HEK293 (cell line): ENCODE data around the gene PPM1L.

ENCODE experiments used
- CTCF ChIA-PET: fragments of 350-600 bp; formaldehyde crosslinking; extraction: SDS; loops from one replicate; lab custom pipeline; 2021; ENCODE audit warnings: antibody characterized with exemption; lab: Yijun Ruan, JAX
- POLR2A ChIA-PET: fragments of 300-600 bp; formaldehyde crosslinking; extraction: SDS; loops from one replicate; lab custom pipeline; 2020; ENCODE audit warnings: antibody characterized with exemption, inconsistent platforms; lab: Yijun Ruan, JAX
- H3K27ac ChIP-seq: fragments of 200-500 bp; sonication (Bioruptor generic); 2 replicates; pipeline ENCODE4 v1.5.1; 2014; ENCODE audit warnings: low read depth, low read length, control low read depth, inconsistent platforms; ENCODE audit errors: extremely low read depth
- H3K36me3 ChIP-seq, 2 experiments: fragments of 200-500 bp in 1 of 2; sonication (Bioruptor generic) in 1 of 2; 1 replicate in 1 of 2; 2 replicates in 1 of 2; pipeline ENCODE4 v1.5.1; 2014 to 2017; ENCODE audit warnings: inconsistent platforms in 2 of 2, low read length in 2 of 2; ENCODE audit not compliant: control insufficient read depth in 2 of 2, insufficient read depth in 1 of 2
- H3K4me1 ChIP-seq: fragments of 200-500 bp; sonication (Bioruptor generic); 2 replicates; pipeline ENCODE4 v1.5.1; 2014; ENCODE audit warnings: mild to moderate bottlenecking, low read length, inconsistent platforms; ENCODE audit not compliant: control insufficient read depth, insufficient read depth
- H3K4me3 ChIP-seq: 2 replicates; pipeline ENCODE4 v1.5.1; 2011; ENCODE audit warnings: low read depth, mild to moderate bottlenecking, control low read depth, low read length, moderate library complexity
- H3K9me3 ChIP-seq: fragments of 200-500 bp; sonication (Bioruptor generic); 2 replicates; pipeline ENCODE4 v1.5.1; 2014; ENCODE audit warnings: low read depth, low read length, inconsistent platforms; ENCODE audit not compliant: control insufficient read depth, insufficient read depth
- AEBP2 ChIP-seq: fragments of 450-650 bp; formaldehyde crosslinking; IDR thresholded peaks from 2 replicates; pipeline ENCODE4 v1.5.1; 2016; ENCODE audit warnings: missing biosample characterization, missing genetic modification characterization, borderline replicate concordance
- BCL11B ChIP-seq: fragments of 450-650 bp; formaldehyde crosslinking; IDR thresholded peaks from 2 replicates; pipeline ENCODE4 v1.5.1; 2016; ENCODE audit warnings: low read depth, missing biosample characterization, missing genetic modification characterization
- INSM2 ChIP-seq: fragments of 450-650 bp; formaldehyde crosslinking; IDR thresholded peaks from 2 replicates; pipeline ENCODE4 v1.5.1; 2016; ENCODE audit warnings: missing biosample characterization, missing genetic modification characterization
- KLF8 ChIP-seq: fragments of 450-650 bp; formaldehyde crosslinking; IDR thresholded peaks from 2 replicates; pipeline ENCODE4 v1.5.1; 2016; ENCODE audit warnings: missing biosample characterization, missing genetic modification characterization
- SCRT1 ChIP-seq: fragments of 450-650 bp; formaldehyde crosslinking; IDR thresholded peaks from 2 replicates; pipeline ENCODE4 v1.5.1; 2016; ENCODE audit warnings: missing biosample characterization, missing genetic modification characterization, borderline replicate concordance
- SP7 ChIP-seq: fragments of 450-650 bp; formaldehyde crosslinking; IDR thresholded peaks from 2 replicates; pipeline ENCODE4 v1.5.1; 2016; ENCODE audit warnings: missing biosample characterization, missing genetic modification characterization
- TCF7L2 ChIP-seq: IDR thresholded peaks from 2 replicates; pipeline ENCODE4 v1.6.1; 2011; ENCODE audit warnings: low read depth, mild to moderate bottlenecking, inconsistent platforms, low read length, moderate library complexity, borderline replicate concordance
- ZBTB26 ChIP-seq: fragments of 450-650 bp; formaldehyde crosslinking; optimal IDR thresholded peaks from 2 replicates; pipeline ENCODE3; 2016; ENCODE audit warnings: missing biosample characterization, mild to moderate bottlenecking, missing genetic modification characterization
- ZBTB48 ChIP-seq: fragments of 450-650 bp; formaldehyde crosslinking; IDR thresholded peaks from 2 replicates; pipeline ENCODE4 v1.5.1; 2016; ENCODE audit warnings: missing biosample characterization, missing genetic modification characterization
- ZBTB6 ChIP-seq: fragments of 450-650 bp; formaldehyde crosslinking; IDR thresholded peaks from 2 replicates; pipeline ENCODE4 v1.5.1; 2017; ENCODE audit warnings: missing biosample characterization, missing genetic modification characterization
- ZFP41 ChIP-seq: fragments of 450-650 bp; formaldehyde crosslinking; IDR thresholded peaks from 2 replicates; pipeline ENCODE4 v1.5.1; 2016; ENCODE audit warnings: missing biosample characterization, missing genetic modification characterization, borderline replicate concordance
- ZNF140 ChIP-seq: fragments of 450-650 bp; formaldehyde crosslinking; IDR thresholded peaks from 2 replicates; pipeline ENCODE4 v1.5.1; 2016; ENCODE audit warnings: missing biosample characterization, missing genetic modification characterization
- ZNF19 ChIP-seq: fragments of 450-650 bp; formaldehyde crosslinking; IDR thresholded peaks from 2 replicates; pipeline ENCODE4; 2016; ENCODE audit warnings: missing biosample characterization, missing genetic modification characterization, low read depth
- ZNF26 ChIP-seq: fragments of 450-650 bp; formaldehyde crosslinking; IDR thresholded peaks from 2 replicates; pipeline ENCODE4 v1.5.1; 2016; ENCODE audit warnings: missing biosample characterization, missing genetic modification characterization
- ZNF274 ChIP-seq, 2 experiments: fragments of 200-500 bp in 1 of 2; fragments of 450-650 bp in 1 of 2; sonication (Bioruptor generic) in 1 of 2; formaldehyde crosslinking in 1 of 2; IDR thresholded peaks; 2 replicates each; pipeline versions ENCODE4 v1.5.1 to v1.6.1; 2014 to 2016; ENCODE audit warnings: borderline replicate concordance in 1 of 2, inconsistent platforms in 1 of 2, low read length in 1 of 2, missing biosample characterization in 1 of 2, missing genetic modification characterization in 1 of 2
- ZNF292 ChIP-seq: fragments of 450-650 bp; formaldehyde crosslinking; IDR thresholded peaks from 2 replicates; pipeline ENCODE4 v1.5.1; 2016; ENCODE audit warnings: low read depth, missing biosample characterization, missing genetic modification characterization, borderline replicate concordance
- ZNF302 ChIP-seq: fragments of 450-650 bp; formaldehyde crosslinking; IDR thresholded peaks from 2 replicates; pipeline ENCODE4 v1.5.1; 2016; ENCODE audit warnings: missing biosample characterization, missing genetic modification characterization, low read depth
- ZNF354C ChIP-seq: fragments of 450-650 bp; formaldehyde crosslinking; IDR thresholded peaks from 2 replicates; pipeline ENCODE4 v1.5.1; 2016; ENCODE audit warnings: missing biosample characterization, missing genetic modification characterization, low read depth, borderline replicate concordance
- ZNF521 ChIP-seq: fragments of 450-650 bp; formaldehyde crosslinking; IDR thresholded peaks from 2 replicates; pipeline ENCODE4 v1.5.1; 2017; ENCODE audit warnings: missing biosample characterization, mild to moderate bottlenecking, missing genetic modification characterization
- ZNF580 ChIP-seq: fragments of 450-650 bp; formaldehyde crosslinking; IDR thresholded peaks from 2 replicates; pipeline ENCODE4 v1.5.1; 2016; ENCODE audit warnings: missing biosample characterization, missing genetic modification characterization
- ZNF658 ChIP-seq: fragments of 450-650 bp; formaldehyde crosslinking; IDR thresholded peaks from 2 replicates; pipeline ENCODE4; 2016; ENCODE audit warnings: missing biosample characterization, missing genetic modification characterization
- ZNF704 ChIP-seq: fragments of 450-650 bp; formaldehyde crosslinking; IDR thresholded peaks from 2 replicates; pipeline ENCODE4 v1.5.1; 2016; ENCODE audit warnings: missing biosample characterization, missing genetic modification characterization
- ZSCAN4 ChIP-seq: fragments of 450-650 bp; formaldehyde crosslinking; IDR thresholded peaks from 2 replicates; pipeline ENCODE4 v1.5.1; 2017; ENCODE audit warnings: missing biosample characterization, missing genetic modification characterization
- ZXDB ChIP-seq: fragments of 450-650 bp; formaldehyde crosslinking; IDR thresholded peaks from 2 replicates; pipeline ENCODE4 v1.5.1; 2016; ENCODE audit warnings: missing biosample characterization, missing genetic modification characterization

The PPM1L gene

GRCh38 chr3:161017971-161018370 lies 261.9 kb downstream of the PPM1L start (continued):
- TF ChIP-seq ZBTB6 (tag by site-specific recombination) (no peak), ZBTB48 (no peak), ZNF704 (tag by site-specific recombination) (no peak), ZNF302 (tag by site-specific recombination) (no peak), ZNF658 (tag by site-specific recombination) (no peak), ZFP41 (no peak), ZNF19 (tag by site-specific recombination) (no peak), ZNF140 (tag by site-specific recombination) (no peak), ZNF26 (tag by site-specific recombination) (no peak)

GRCh38 chr3:161020256-161020655 lies 264.2 kb downstream of the PPM1L start:
- H3K4me1 ChIP-seq: no peaks in the 10 kb centered on the region
- no peak overlapping the region for H3K4me3 ChIP-seq
- H3K27ac ChIP-seq: no peak overlapping the region
- ChIA-PET CTCF (no interaction called here), POLR2A (no interaction called here)
- H3K36me3 ChIP-seq: no peaks in the 10 kb centered on the region
- no peaks in the 10 kb centered on the region for H3K9me3 ChIP-seq
- no peak for TF ChIP-seq ZBTB26 (tag by site-specific recombination)
- no peak for TF ChIP-seq ZXDB (tag by site-specific recombination)

- H3K4me3 ChIP-seq: no peak overlapping the region
- ChIA-PET CTCF (no interaction called here), POLR2A (no interaction called here)
- TF ChIP-seq BCL11B: no peak
- TF ChIP-seq ZNF521: no peak
- no peak for TF ChIP-seq TCF7L2
- no peak for TF ChIP-seq ZNF274 (IDR thresholded peaks at IDR 0.05; ENCODE audit: low read length)
- TF ChIP-seq ZNF274 (tag by site-specific recombination; IDR thresholded peaks at IDR 0.05; ENCODE audit: borderline replicate concordance): no peak
- no peak for TF ChIP-seq ZNF580
- TF ChIP-seq ZNF292 (tag by site-specific recombination): no peak
- no peak for TF ChIP-seq KLF8 (tag by site-specific recombination)
- no peak for TF ChIP-seq ZNF354C (tag by site-specific recombination)
- TF ChIP-seq ZSCAN4 (tag by site-specific recombination): no peak
- TF ChIP-seq AEBP2 (tag by site-specific recombination): no peak
- no peak for TF ChIP-seq SP7 (tag by site-specific recombination)
- no peak for TF ChIP-seq INSM2
- no peak for TF ChIP-seq SCRT1
Measured at GRCh38 chr3:161025911-161026310, 269.9 kb downstream of the PPM1L start.

More at GRCh38 chr3:161025911-161026310, 269.9 kb downstream of the PPM1L start:
- no peak overlapping the region for H3K27ac ChIP-seq
- H3K36me3 ChIP-seq: no peaks in the 10 kb centered on the region
- no peaks in the 10 kb centered on the region for H3K4me1 ChIP-seq
- no peaks in the 10 kb centered on the region for H3K9me3 ChIP-seq
